HG03571 (cell line): Measurements from ENCODE around the gene ATXN7.
A peak's percentile ranks its signal among the peaks of the same experiment; 100 is the strongest.

Experiments
- ATAC-seq: cut with Tn5 transposase; IDR thresholded peaks from one replicate; pipeline ENCODE4 v1.9.1; 2021; ENCODE audit not compliant: unreplicated experiment

ATXN7 gene

GRCh38 chr3:63980019-63980418 is 116.4 kb downstream of the ATXN7 start:
- no peak for ATAC-seq

GRCh38 chr3:63980830-63981498 is 117.3 kb downstream of the ATXN7 start:
- no peak for ATAC-seq

GRCh38 chr3:63981980-63982379 is 118.3 kb downstream of the ATXN7 start:
- no peak for ATAC-seq

GRCh38 chr3:63984391-63984790 is 120.7 kb downstream of the ATXN7 start:
- ATAC-seq, result no peak

DNA sequence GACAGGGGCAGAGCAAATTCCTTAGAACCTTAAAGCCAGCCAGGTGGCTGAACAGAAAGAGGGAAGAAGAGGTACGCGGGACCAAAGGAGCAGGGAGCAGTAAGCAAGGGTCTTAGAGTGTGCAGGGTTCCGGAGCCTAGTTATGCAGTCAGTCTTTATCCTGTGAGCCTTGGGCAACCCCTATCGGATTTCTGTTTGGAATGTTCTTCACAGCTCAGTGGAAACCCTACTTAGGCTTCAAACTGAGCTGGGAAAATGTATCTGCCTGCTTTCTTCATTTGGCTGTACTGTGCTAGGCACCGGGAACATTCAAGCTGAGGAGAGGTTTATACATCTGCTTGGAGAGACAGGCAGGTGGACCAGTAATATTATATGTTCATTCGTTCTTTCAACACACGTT is 122.5 kb downstream of the ATXN7 start:
- ATAC-seq, result no peak

- no peak for ATAC-seq
Measured at GRCh38 chr3:63986831-63987230, 123.2 kb downstream of the ATXN7 start.

DNA sequence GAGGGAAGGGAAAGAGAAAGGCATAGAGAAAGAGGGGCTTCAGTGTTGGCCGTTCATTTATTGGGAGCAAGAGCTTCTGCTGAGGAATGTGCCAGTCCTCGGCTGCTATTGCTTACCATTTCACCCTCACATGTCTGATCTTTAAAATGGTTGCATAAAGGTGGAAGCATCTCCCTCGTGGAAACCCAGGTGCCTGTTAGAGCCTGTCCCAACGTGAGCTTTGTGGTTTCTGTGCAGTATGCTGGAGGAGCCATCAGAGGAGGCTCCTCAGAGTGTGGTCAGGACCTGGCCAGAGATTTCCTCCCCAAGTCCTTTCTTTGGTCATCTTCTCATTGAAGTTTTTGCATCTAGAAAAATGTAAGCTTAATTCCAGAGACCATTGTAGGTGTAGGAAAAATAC is 125.3 kb downstream of the ATXN7 start:
- no peak for ATAC-seq

- ATAC-seq, result no peak
Measured at GRCh38 chr3:63990204-63990603, 126.5 kb downstream of the ATXN7 start.

DNA sequence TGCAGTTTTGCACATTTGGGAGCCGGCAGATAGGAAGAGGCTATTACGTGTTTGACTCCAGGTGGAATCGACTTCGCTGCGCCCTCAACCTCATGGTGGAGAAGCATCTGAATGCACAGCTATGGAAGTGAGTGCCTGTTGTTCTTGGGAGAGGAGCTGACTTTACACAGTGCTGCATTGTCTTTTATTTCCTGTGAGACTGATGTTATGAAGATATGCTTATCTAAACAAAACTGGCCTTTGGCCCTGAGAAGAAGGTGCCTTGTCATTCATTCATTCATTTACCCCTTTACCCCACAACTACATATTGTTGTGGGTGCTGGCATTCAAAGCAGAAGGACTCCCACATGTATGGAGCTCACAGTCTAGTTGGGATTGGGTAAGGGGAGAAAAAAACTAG is 127.1 kb downstream of the ATXN7 start:
- ATAC-seq, result no peak

- ATAC-seq, result no peak
Measured at GRCh38 chr3:63991666-63992065, 128.0 kb downstream of the ATXN7 start.

DNA sequence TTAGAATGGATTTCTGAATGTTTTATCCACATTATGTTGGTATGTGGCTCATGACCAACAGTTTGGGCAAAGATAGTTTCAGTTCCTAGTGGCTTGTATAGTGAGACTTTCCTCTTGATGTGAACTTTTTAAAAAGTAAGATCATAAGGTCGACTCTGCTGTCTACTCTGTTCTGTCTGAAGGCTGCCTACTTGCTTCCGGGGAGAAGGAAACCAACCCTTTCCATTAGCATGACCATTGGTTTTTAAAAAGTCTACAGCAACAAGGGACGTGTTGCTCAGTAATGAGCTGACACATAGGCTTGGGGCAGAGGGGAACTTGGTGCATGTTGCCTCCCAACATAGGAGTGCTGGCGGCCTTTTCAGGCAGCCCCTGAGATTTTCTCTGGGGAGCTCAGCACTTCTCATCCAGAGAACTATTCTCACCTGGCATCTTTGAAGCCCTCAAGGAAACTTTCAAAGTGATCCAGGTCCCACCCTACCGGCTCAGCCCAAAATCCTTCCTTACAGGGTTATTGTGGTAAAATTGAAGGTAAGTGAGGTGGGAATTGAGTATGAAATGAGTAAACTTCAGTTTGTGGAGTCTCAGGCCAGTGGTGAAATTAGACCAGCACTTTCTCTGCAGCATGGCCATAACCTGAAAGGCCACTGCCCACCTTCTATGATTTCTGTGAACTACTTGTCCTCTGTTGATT is 129.0 kb downstream of the ATXN7 start:
- no peak for ATAC-seq

DNA sequence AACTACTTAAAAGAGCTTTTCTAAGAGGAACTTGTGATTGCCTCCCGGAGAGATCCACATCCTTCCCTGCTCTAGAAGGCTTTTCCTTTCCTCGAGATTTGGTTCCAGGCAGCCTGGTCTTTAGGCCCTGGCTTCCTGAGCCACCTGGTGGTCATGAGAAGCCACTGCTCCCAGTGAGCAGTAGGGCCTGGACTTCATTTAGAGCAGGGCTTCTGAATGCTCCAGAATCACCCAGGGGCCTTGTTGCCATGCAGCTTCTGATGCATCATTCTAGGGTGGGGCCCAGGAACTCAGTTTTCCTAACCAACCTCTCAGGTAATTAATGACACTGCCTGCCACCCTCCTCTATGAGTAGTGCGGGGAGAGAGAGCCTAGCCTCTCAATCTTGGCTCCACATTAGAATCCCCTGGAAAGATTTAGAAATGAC is 130.0 kb downstream of the ATXN7 start:
- ATAC-seq, result peak; percentile 70

GRCh38 chr3:63995086-63995485 is 131.4 kb downstream of the ATXN7 start:
- ATAC-seq, result no peak

DNA sequence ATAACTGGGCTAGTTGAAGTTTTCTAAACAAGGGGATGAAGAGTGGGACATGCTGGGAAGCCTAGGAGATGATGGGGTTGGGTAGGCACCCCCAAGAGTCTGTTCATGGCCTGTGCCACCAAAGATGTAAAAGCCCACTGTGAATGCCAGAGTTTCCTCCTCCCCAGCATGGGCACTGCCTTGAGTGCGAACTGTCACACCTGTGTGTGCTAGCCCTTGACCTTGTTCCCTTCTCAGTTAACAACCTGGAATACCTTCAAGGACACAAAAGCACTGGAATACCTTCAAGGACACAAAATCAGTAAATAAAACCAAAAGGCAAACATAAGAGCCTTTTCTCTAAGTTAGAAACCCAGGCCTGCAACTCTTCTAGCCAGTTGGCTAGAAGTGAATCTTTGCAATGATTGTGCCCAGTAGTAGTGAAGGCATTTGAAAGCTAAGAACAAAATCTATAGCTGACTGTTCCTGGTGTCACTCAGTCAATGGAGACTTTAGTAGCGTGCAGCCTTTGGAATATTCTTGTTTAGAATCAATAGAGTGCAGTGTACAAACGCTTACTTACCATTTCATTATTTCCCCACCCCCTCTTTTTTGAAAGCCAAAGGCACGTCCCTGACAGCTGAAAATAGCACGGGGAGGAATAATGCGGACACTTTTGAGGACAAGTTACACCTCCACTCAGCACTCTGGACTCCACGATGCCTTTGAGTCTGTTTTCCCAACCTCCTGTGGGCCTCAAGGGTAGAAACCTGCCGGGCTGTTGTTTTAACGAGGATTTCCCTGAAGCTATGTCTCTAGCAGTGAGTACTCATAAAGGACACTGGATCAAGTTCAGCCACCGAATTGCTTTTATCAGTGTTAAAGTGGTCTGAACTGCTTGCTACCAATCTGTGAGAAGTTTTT is 135.4 kb downstream of the ATXN7 start:
- no peak for ATAC-seq

DNA sequence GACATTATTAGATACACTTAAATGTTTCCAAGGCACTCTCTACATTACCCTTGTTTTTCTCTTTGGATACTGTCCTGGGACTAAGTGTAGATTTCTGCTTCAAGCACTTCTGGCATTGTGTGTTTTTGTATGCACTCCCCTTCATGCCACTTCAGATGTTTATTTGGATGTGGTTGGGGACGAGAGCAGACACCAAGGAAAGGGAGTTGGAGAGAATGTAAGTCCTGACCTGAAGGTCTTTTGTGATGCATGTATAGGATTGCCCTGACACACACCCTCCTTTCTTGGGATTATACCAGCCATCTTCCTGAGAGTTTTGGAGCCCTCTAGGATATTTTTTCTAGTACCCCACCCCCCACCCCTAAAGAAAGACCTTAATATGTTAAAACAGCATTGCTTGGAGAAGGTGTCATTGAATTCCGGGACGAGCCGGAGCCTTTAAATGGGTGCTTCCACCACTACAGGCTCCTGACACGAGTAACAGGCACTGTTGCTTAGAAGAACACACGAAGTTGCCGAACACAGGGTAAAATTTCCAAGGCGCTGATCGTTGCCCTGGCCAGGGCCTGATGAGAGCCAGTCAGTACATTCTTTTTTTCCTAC is 136.9 kb downstream of the ATXN7 start:
- ATAC-seq, result no peak

DNA sequence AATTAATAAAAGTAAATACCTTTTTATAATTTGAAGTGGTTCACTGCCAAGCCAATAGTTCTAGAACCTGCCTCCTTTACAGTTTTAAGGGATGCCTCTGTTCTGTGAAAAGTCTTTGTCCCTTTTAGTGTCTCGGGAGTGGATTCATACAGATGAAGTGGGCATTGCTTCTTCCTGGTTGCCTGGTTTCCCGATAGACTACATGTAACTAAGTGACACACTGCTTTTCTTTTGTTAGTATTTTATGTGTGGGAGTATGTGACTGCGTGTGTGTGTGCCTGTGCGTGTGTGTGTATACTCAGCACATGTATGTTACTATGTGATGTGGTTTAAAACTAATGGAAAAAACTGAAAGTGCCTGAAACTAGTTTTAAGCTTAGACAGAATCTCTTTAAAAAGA is 138.6 kb downstream of the ATXN7 start:
- ATAC-seq, result no peak

GRCh38 chr3:64003589-64003988 is 139.9 kb downstream of the ATXN7 start:
- no peak for ATAC-seq

DNA sequence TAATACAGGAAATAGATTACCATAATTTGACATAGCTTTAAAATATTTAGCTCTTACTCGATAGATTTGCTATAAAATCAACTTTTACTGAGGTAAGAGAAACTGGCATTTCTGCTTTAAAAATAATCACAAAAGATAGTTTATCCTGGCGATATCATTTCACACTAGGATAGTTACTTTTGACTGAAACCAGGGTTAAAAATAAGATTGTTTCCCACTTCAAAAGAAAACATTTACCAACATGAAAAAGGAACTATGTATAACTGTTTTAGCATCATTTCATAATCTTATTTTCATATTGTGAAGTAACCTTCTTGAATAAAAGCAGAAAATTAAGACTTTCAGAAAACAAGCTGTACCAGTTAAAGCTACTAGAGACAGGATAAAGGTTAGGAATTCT is 144.3 kb downstream of the ATXN7 start:
- no peak for ATAC-seq

- ATAC-seq, result no peak
Measured at GRCh38 chr3:64008487-64009351, 145.1 kb downstream of the ATXN7 start.

- ATAC-seq, result no peak
Measured at GRCh38 chr3:64009528-64009927, 145.9 kb downstream of the ATXN7 start.
